ENCODE measurements around the gene KIF12. TPM values are rescaled to one million over a fixed set of nuclear protein-coding genes. Genes with fewer than 3 reads are reported as not detected.
A peak's percentile ranks its signal among the peaks of the same experiment; 100 is the strongest.

Gene KIF12
- total and polyA plus RNA-seq, 2 of the 13 experiments (the other 11 are each of a cell fraction or from before 2014, with no cell fraction given): 1.8 to 12.5 TPM

DNA sequence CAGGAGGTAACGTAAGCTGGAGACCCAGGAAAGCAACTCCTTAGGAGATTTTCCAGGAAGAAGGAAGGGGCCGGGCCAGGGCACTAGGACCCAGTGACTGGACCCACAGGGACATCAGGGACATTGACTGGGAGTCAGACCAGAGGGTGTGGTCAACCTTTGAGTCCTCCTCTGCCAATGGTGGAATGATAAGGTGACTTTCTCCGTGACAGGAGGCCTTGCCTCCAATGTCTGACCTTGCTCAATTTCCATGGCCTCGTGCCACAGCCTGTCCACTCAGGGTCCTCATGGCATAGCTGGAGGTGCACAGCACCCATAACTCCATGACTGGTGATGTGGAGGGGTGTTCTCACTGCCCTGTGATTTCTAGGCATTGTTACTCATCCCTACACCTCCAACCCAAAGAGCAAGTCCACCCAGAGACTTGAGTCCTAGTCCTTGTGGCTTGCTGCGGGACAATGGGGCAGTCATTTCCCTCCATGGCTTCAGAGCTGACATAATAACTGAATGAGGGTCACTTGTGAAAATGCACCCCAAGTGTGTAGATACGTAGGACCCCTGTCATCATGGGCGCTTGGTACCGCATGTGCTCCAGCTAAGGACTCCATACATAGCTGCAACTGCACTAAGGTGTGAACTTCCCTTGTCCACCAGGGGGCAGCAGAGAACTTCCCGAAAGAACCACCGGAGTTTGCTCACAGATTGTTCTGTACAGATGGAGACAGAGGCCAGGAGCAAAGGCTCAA lies 16.9 kb downstream of the KIF12 start (continued):
- TF ChIP-seq, protein P1, sequence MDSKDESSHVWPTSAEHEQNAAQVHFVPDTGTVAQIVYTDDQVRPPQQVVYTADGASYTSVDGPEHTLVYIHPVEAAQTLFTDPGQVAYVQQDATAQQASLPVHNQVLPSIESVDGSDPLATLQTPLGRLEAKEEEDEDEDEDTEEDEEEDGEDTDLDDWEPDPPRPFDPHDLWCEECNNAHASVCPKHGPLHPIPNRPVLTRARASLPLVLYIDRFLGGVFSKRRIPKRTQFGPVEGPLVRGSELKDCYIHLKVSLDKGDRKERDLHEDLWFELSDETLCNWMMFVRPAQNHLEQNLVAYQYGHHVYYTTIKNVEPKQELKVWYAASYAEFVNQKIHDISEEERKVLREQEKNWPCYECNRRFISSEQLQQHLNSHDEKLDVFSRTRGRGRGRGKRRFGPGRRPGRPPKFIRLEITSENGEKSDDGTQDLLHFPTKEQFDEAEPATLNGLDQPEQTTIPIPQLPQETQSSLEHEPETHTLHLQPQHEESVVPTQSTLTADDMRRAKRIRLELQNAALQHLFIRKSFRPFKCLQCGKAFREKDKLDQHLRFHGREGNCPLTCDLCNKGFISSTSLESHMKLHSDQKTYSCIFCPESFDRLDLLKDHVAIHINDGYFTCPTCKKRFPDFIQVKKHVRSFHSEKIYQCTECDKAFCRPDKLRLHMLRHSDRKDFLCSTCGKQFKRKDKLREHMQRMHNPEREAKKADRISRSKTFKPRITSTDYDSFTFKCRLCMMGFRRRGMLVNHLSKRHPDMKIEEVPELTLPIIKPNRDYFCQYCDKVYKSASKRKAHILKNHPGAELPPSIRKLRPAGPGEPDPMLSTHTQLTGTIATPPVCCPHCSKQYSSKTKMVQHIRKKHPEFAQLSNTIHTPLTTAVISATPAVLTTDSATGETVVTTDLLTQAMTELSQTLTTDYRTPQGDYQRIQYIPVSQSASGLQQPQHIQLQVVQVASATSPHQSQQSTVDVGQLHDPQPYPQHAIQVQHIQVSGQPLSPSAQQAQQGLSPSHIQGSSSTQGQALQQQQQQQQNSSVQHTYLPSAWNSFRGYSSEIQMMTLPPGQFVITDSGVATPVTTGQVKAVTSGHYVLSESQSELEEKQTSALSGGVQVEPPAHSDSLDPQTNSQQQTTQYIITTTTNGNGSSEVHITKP (CRISPR knock-in tag; IDR thresholded peaks at IDR 0.05; ENCODE audit: low read depth): peak; percentile 48; the same call in 1 of the 2 replicates
- no peak; the same call in 1 of the 2 replicates for TF ChIP-seq ZNF629 (CRISPR knock-in tag; conservative IDR thresholded peaks at IDR 0.05)
- no peak for TF ChIP-seq SUZ12 (IDR thresholded peaks at IDR 0.05; ENCODE audit: low read depth, low read length)
- TF ChIP-seq ZNF567 (CRISPR knock-in tag; IDR thresholded peaks at IDR 0.05; ENCODE audit: borderline replicate concordance): peak; percentile 83; the same call in 1 of the 2 replicates
- TF ChIP-seq ZNF430 (CRISPR knock-in tag; IDR thresholded peaks at IDR 0.05): peak; percentile 70; the same call in 1 of the 2 replicates
- TF ChIP-seq ZNF10 (CRISPR knock-in tag; IDR thresholded peaks at IDR 0.05; ENCODE audit: borderline replicate concordance, low read depth): no peak
- TF ChIP-seq ZSCAN20 (CRISPR knock-in tag; IDR thresholded peaks at IDR 0.05; ENCODE audit: borderline replicate concordance): no peak
- peak; percentile 93 for TF ChIP-seq ZNF605 (CRISPR knock-in tag; IDR thresholded peaks at IDR 0.05)
- peak; percentile 86 for TF ChIP-seq ZNF724P (CRISPR knock-in tag; IDR thresholded peaks at IDR 0.05; ENCODE audit: borderline replicate concordance)
- TF ChIP-seq HNRNPUL1 (IDR thresholded peaks at IDR 0.05; ENCODE audit: low read depth, low read length): no peak
- no peak; the same call in 1 of the 2 replicates for TF ChIP-seq ZBTB44 (CRISPR knock-in tag; IDR thresholded peaks at IDR 0.05)
- TF ChIP-seq NR2F6 (IDR thresholded peaks at IDR 0.05): peak; percentile 72
- TF ChIP-seq NR2F6 (CRISPR knock-in tag; IDR thresholded peaks at IDR 0.05): peak; percentile 64
- peak; percentile 91; the same call in 1 of the 2 replicates for TF ChIP-seq ZNF792 (CRISPR knock-in tag; IDR thresholded peaks at IDR 0.05)
- TF ChIP-seq ZNF496 (CRISPR knock-in tag; IDR thresholded peaks at IDR 0.05; ENCODE audit: insufficient replicate concordance): no peak
- TF ChIP-seq YEATS4 (CRISPR knock-in tag; IDR thresholded peaks at IDR 0.05; ENCODE audit: borderline replicate concordance): peak; percentile 53; the same call in 1 of the 2 replicates
- TF ChIP-seq GTF2F1 (IDR thresholded peaks at IDR 0.05; ENCODE audit: low read length): no peak
- TF ChIP-seq, protein P2, sequence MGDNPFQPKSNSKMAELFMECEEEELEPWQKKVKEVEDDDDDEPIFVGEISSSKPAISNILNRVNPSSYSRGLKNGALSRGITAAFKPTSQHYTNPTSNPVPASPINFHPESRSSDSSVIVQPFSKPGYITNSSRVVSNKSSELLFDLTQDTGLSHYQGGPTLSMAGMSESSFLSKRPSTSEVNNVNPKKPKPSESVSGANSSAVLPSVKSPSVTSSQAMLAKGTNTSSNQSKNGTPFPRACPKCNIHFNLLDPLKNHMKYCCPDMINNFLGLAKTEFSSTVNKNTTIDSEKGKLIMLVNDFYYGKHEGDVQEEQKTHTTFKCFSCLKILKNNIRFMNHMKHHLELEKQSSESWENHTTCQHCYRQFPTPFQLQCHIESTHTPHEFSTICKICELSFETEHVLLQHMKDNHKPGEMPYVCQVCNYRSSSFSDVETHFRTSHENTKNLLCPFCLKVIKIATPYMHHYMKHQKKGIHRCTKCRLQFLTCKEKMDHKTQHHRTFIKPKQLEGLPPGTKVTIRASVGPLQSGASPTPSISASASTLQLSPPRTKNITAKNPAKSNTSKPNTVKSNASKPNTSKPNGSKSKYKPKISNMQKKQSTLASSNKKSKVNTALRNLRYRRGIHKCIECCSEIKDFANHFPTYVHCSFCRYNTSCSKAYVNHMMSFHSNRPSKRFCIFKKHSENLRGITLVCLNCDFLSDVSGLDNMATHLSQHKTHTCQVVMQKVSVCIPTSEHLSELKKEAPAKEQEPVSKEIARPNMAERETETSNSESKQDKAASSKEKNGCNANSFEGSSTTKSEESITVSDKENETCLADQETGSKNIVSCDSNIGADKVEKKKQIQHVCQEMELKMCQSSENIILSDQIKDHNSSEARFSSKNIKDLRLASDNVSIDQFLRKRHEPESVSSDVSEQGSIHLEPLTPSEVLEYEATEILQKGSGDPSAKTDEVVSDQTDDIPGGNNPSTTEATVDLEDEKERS (CRISPR knock-in tag; IDR thresholded peaks at IDR 0.05): no peak
- TF ChIP-seq SRF (IDR thresholded peaks at IDR 0.05; ENCODE audit: low read depth, low read length): peak; percentile 19; the same call in 1 of the 2 replicates
